PC-3 (cell line): Measurements from ENCODE around the gene BCAT1. TPM values are rescaled to one million over a fixed set of nuclear protein-coding genes. Genes with fewer than 3 reads are reported as not detected.

Experiments
- ATAC-seq: fragments of 200-7000 bp; cut with Tn5 transposase; 2 replicates; pipeline ENCODE4 v1.9.1; 2020; ENCODE audit warnings: mild to moderate bottlenecking, moderate library complexity
- BruUV-seq: library from RNA; stranded (reverse); fragments of 400-500 nt; replicated peaks from 2 replicates; lab custom pipeline; 2021; lab: Mats Ljungman, UMichigan
- CTCF ChIA-PET: fragments of 300-600 bp; sonication (Branson Sonifier 250); formaldehyde crosslinking; loops from one replicate; lab custom pipeline; 2022; ENCODE audit warnings: antibody characterized with exemption; lab: Charles Lee
- POLR2A ChIA-PET: fragments of 300-600 bp; sonication (Branson Sonifier 250); formaldehyde crosslinking; loops from one replicate; lab custom pipeline; 2022; ENCODE audit warnings: antibody characterized with exemption; ENCODE audit not compliant: unreplicated experiment; lab: Charles Lee
- DNase-seq: peaks from one replicate; pipeline ENCODE4 v3.0.0-alpha.2; 2015
- H2AFZ ChIP-seq: fragments of 300-600 bp; sonication (generic); 2 replicates; pipeline ENCODE4 v1.6.0; 2016; ENCODE audit warnings: antibody characterized with exemption, low read length
- H3F3A ChIP-seq: fragments of 300-600 bp; sonication (generic); one replicate; pipeline ENCODE4 v1.6.0; 2017; ENCODE audit warnings: antibody characterized with exemption, low read length, control low read depth, mild to moderate bottlenecking; ENCODE audit not compliant: unreplicated experiment
- H3K27ac ChIP-seq: fragments of 300-600 bp; sonication (generic); 2 replicates; pipeline ENCODE4 v1.5.1; 2016; ENCODE audit warnings: mild to moderate bottlenecking, low read length
- H3K27me3 ChIP-seq: fragments of 300-600 bp; sonication (generic); 2 replicates; pipeline ENCODE4 v1.6.1; 2016; ENCODE audit warnings: low read length, mixed read lengths
- H3K36me3 ChIP-seq: fragments of 300-600 bp; sonication (generic); 2 replicates; pipeline ENCODE4 v1.6.1; 2016; ENCODE audit warnings: low read depth, mixed run types, low read length, mixed read lengths
- H3K4me1 ChIP-seq: fragments of 300-600 bp; sonication (generic); 2 replicates; pipeline ENCODE4 v1.5.1; 2016; ENCODE audit warnings: low read length; ENCODE audit not compliant: insufficient read depth
- H3K4me2 ChIP-seq: fragments of 300-600 bp; sonication (generic); 2 replicates; pipeline ENCODE4 v1.6.0; 2016; ENCODE audit warnings: low read length
- H3K4me3 ChIP-seq: fragments of 300-600 bp; sonication (generic); 2 replicates; pipeline ENCODE4 v1.5.1; 2016; ENCODE audit warnings: mild to moderate bottlenecking, low read length, mixed read lengths
- H3K79me2 ChIP-seq: fragments of 300-600 bp; sonication (generic); 2 replicates; pipeline ENCODE4 v1.6.1; 2017; ENCODE audit warnings: low read length, mixed read lengths
- H3K9ac ChIP-seq: fragments of 300-600 bp; sonication (generic); 2 replicates; pipeline ENCODE4 v1.6.0; 2016; ENCODE audit warnings: mild to moderate bottlenecking, low read length
- H3K9me2 ChIP-seq: fragments of 300-600 bp; sonication (generic); replicated peaks from 2 replicates; pipeline ENCODE4 v1.6.1; 2016; ENCODE audit warnings: mixed run types, low read length, mixed read lengths
- H3K9me3 ChIP-seq: fragments of 300-600 bp; sonication (generic); 2 replicates; pipeline ENCODE4 v1.6.1; 2016; ENCODE audit warnings: low read length, mixed read lengths
- H4K20me1 ChIP-seq: fragments of 300-600 bp; sonication (generic); 2 replicates; pipeline ENCODE4 v1.6.1; 2016; ENCODE audit warnings: low read length, mixed read lengths
- CTCF ChIP-seq: fragments of 300-600 bp; sonication (generic); conservative IDR thresholded peaks from 2 replicates; pipeline ENCODE4 v1.5.1; 2017; ENCODE audit warnings: antibody characterized with exemption, low read depth, mild to moderate bottlenecking, low read length
- EZH2 ChIP-seq: fragments of 300-600 bp; sonication (generic); IDR thresholded peaks from one replicate; pipeline ENCODE4 v1.6.1; 2017; ENCODE audit warnings: antibody characterized with exemption, mild to moderate bottlenecking, low read length; ENCODE audit not compliant: unreplicated experiment
- EZH2phosphoT487 ChIP-seq: fragments of 300-600 bp; sonication (generic); IDR thresholded peaks from 2 replicates; pipeline ENCODE4 v1.6.1; 2018; ENCODE audit warnings: mild to moderate bottlenecking, antibody characterized with exemption, low read length, borderline replicate concordance
- intact Hi-C: fragments of 100-400 bp; cut with micrococcal nuclease; formaldehyde crosslinking; loops from 2 replicates; pipeline ENCODE4 v1.9.0; 2023
- total RNA-seq: library from RNA; depleted of rRNA; stranded (reverse); fragments of >200 nt; gene quantifications from 2 replicates; pipeline ENCODE4 v1.2.3, GENCODE V29; 2014

The BCAT1 gene
- total RNA-seq, 1 experiment from 2014 or later, result not detected

GRCh38 chr12:24764712-24765111 is 184.2 kb downstream of the BCAT1 start:
- peaks cover 8% of the 10 kb centered on the region for H3K27me3 ChIP-seq
- DNase-seq (no peak), ATAC-seq (no peak)
- no peak for TF ChIP-seq EZH2
- TF ChIP-seq CTCF, result no peak
- TF ChIP-seq EZH2phosphoT487, result no peak
- no peak overlapping the region for H2AFZ ChIP-seq
- H3K4me2 ChIP-seq, result no peak overlapping the region
- H3K9me3 ChIP-seq, result no peaks in the 10 kb centered on the region
- BruUV-seq, result no TSS peak
- no peaks in the 10 kb centered on the region for H3K9me2 ChIP-seq
- no peaks in the 10 kb centered on the region for H3K79me2 ChIP-seq
- H3F3A ChIP-seq, result no peaks in the 10 kb centered on the region
- CTCF ChIA-PET, result no interaction called here
- no peak overlapping the region for H3K4me3 ChIP-seq
- no peaks in the 10 kb centered on the region for H4K20me1 ChIP-seq
- no peaks in the 10 kb centered on the region for H3K36me3 ChIP-seq
- intact Hi-C loops, result no loop called here
- POLR2A ChIA-PET, result no interaction called here
- no peaks in the 10 kb centered on the region for H3K4me1 ChIP-seq
- no peak overlapping the region for H3K27ac ChIP-seq
- no peak overlapping the region for H3K9ac ChIP-seq

GRCh38 chr12:24760606-24761378 is 188.1 kb downstream of the BCAT1 start:
- DNase-seq (no peak), ATAC-seq (no peak)
- ChIA-PET POLR2A (no interaction called here), CTCF (no interaction called here)
- Histone ChIP-seq H3K27me3 (peaks cover 18% of the 10 kb centered on the region), H2AFZ (no peak overlapping the region), H3K4me2 (no peak overlapping the region), H3K9me2 (no peaks in the 10 kb centered on the region), H3F3A (no peaks in the 10 kb centered on the region), H3K9me3 (no peaks in the 10 kb centered on the region), H3K79me2 (no peaks in the 10 kb centered on the region), H4K20me1 (no peaks in the 10 kb centered on the region), H3K4me1 (no peaks in the 10 kb centered on the region), H3K4me3 (no peak overlapping the region), H3K36me3 (no peaks in the 10 kb centered on the region), H3K9ac (no peak overlapping the region), H3K27ac (no peak overlapping the region)
- TF ChIP-seq EZH2, result no peak
- no peak for TF ChIP-seq EZH2phosphoT487
- TF ChIP-seq CTCF, result no peak
- no TSS peak for BruUV-seq
- intact Hi-C loops, result no loop called here

GRCh38 chr12:24760162-24760561 is 188.7 kb downstream of the BCAT1 start:
- Histone ChIP-seq H3K27me3 (peaks cover 18% of the 10 kb centered on the region), H3K4me1 (no peaks in the 10 kb centered on the region), H3K4me2 (no peak overlapping the region), H3K9ac (no peak overlapping the region), H3K79me2 (no peaks in the 10 kb centered on the region), H4K20me1 (no peaks in the 10 kb centered on the region), H2AFZ (no peak overlapping the region), H3K36me3 (no peaks in the 10 kb centered on the region), H3K9me3 (no peaks in the 10 kb centered on the region), H3F3A (no peaks in the 10 kb centered on the region), H3K4me3 (no peak overlapping the region), H3K9me2 (no peaks in the 10 kb centered on the region), H3K27ac (no peak overlapping the region)
- ChIA-PET CTCF (no interaction called here), POLR2A (no interaction called here)
- intact Hi-C loops, result no loop called here
- no TSS peak for BruUV-seq
- DNase-seq, result no peak
- ATAC-seq, result no peak
- TF ChIP-seq EZH2 (no peak), EZH2phosphoT487 (no peak), CTCF (no peak)
